Endodermal cell (in vitro differentiated cells): ENCODE results near the gene CDC42BPG. TPM values are rescaled to one million over a fixed set of nuclear protein-coding genes. Genes with fewer than 3 reads are reported as not detected.
A peak's percentile ranks its signal among the peaks of the same experiment; 100 is the strongest.

Source experiments
- DNase-seq: peaks from one replicate; pipeline ENCODE4 v3.0.0-alpha.2; 2017
- H3K27ac ChIP-seq: 2 replicates; pipeline ENCODE4 v1.5.1; 2013; ENCODE audit warnings: mild to moderate bottlenecking, low read depth, low read length, moderate library complexity
- H3K27me3 ChIP-seq: 2 replicates; pipeline ENCODE4 v1.6.1; 2013; ENCODE audit warnings: mild to moderate bottlenecking, low read length, moderate library complexity; ENCODE audit not compliant: insufficient read depth, control insufficient read depth, poor library complexity, severe bottlenecking
- H3K36me3 ChIP-seq: 2 replicates; pipeline ENCODE4 v1.7.0; 2013; ENCODE audit warnings: mild to moderate bottlenecking, low read length, moderate library complexity; ENCODE audit not compliant: control insufficient read depth, insufficient read depth
- H3K4me1 ChIP-seq: one replicate; pipeline ENCODE4 v1.7.0; 2013; ENCODE audit warnings: low read length; ENCODE audit not compliant: control insufficient read depth, insufficient read depth
- H3K4me3 ChIP-seq: 2 replicates; pipeline ENCODE4 v1.5.1; 2013; ENCODE audit warnings: mild to moderate bottlenecking, low read length, moderate library complexity
- H3K9ac ChIP-seq: 2 replicates; pipeline ENCODE4 v1.6.1; 2013; ENCODE audit warnings: mild to moderate bottlenecking, low read length, moderate library complexity; ENCODE audit not compliant: poor library complexity, severe bottlenecking; ENCODE audit errors: extremely low read depth
- H3K9me3 ChIP-seq: 2 replicates; pipeline ENCODE4 v1.6.1; 2013; ENCODE audit warnings: mild to moderate bottlenecking, low read length, moderate library complexity; ENCODE audit not compliant: control insufficient read depth
- H3K27ac Mint-ChIP-seq: 2 replicates; pipeline ENCODE4 v1.8.0; 2020; ENCODE audit warnings: mixed read lengths
- H3K27me3 Mint-ChIP-seq: 2 replicates; pipeline ENCODE4 v1.8.0; 2021; ENCODE audit warnings: mild to moderate bottlenecking, mixed read lengths; ENCODE audit not compliant: insufficient read depth
- H3K36me3 Mint-ChIP-seq: 2 replicates; pipeline ENCODE4 v1.8.0; 2020; ENCODE audit warnings: low read depth, mixed read lengths
- H3K4me1 Mint-ChIP-seq: 2 replicates; pipeline ENCODE4 v1.8.0; 2020; ENCODE audit warnings: mixed read lengths
- H3K4me3 Mint-ChIP-seq: 2 replicates; pipeline ENCODE4 v1.8.0; 2020; ENCODE audit warnings: mild to moderate bottlenecking, moderate library complexity, mixed read lengths
- H3K9me3 Mint-ChIP-seq: 2 replicates; pipeline ENCODE4 v1.8.0; 2020; ENCODE audit warnings: mild to moderate bottlenecking, mixed read lengths
- CTCF ChIP-seq: fragments of 200-600 bp; sonication (generic); conservative IDR thresholded peaks from 2 replicates; pipeline ENCODE4 v1.5.0; 2021; ENCODE audit warnings: antibody characterized with exemption, mild to moderate bottlenecking
- WGBS, 2 experiments: methylation state at CpG; one replicate each; pipeline versions ENCODE4 v1.1.5 to v1.1.7; 2013; ENCODE audit warnings: missing lambda C conversion rate in 2 of 2, mixed read lengths in 1 of 2; ENCODE audit not compliant: insufficient coverage in 1 of 2, insufficient read length in 1 of 2; 5-methylcytosine and 5-hydroxymethylcytosine counted together
- total RNA-seq, 2 donors: library from RNA; stranded (reverse); fragmentation: NEBNext Ultra II Directional in 1 of 2; extraction: Animal tissue kit (Norgen Biotek cat#: 25700) in 1 of 2; gene quantifications; 2 replicates in 1 of 2; 3 replicates in 1 of 2; pipeline ENCODE4 v1.2.1, GENCODE V29; 2021

CDC42BPG gene
- total RNA-seq, 2 donors from 2014 or later, result 11.1 to 12.6 TPM

GRCh38 chr11:64876835-64877341, 32.4 kb upstream of the CDC42BPG start:
- no peak for DNase-seq
- Mint-ChIP-seq H3K36me3 (peaks cover 14% of the 10 kb centered on the region), H3K4me3 (peak overlapping the region; percentile 88), H3K27ac (no peak overlapping the region), H3K4me1 (peaks cover 28% of the 10 kb centered on the region), H3K9me3 (no peaks in the 10 kb centered on the region), H3K27me3 (peaks cover 3% of the 10 kb centered on the region)
- Histone ChIP-seq H3K4me1 (no peaks in the 10 kb centered on the region), H3K9ac (no peak overlapping the region), H3K27ac (no peak overlapping the region), H3K36me3 (peaks cover 12% of the 10 kb centered on the region), H3K9me3 (no peaks in the 10 kb centered on the region), H3K27me3 (no peaks in the 10 kb centered on the region), H3K4me3 (peak overlapping the region; percentile 96)
- no peak for TF ChIP-seq CTCF
- WGBS, 2 experiments, result 64 to 69% methylated on average over 13 to 14 of the region's 14 CpGs

GRCh38 chr11:64876229-64876750, 31.8 kb upstream of the CDC42BPG start:
- no peaks in the 10 kb centered on the region for H3K9me3 ChIP-seq
- Mint-ChIP-seq H3K27me3 (peaks cover 3% of the 10 kb centered on the region), H3K27ac (no peak overlapping the region), H3K9me3 (no peaks in the 10 kb centered on the region), H3K36me3 (peaks cover 14% of the 10 kb centered on the region), H3K4me1 (peaks cover 32% of the 10 kb centered on the region), H3K4me3 (peak overlapping the region; percentile 88)
- no peaks in the 10 kb centered on the region for H3K27me3 ChIP-seq
- no peak for DNase-seq
- peaks cover 12% of the 10 kb centered on the region for H3K36me3 ChIP-seq
- H3K27ac ChIP-seq, result no peak overlapping the region
- peaks cover 3% of the 10 kb centered on the region for H3K4me1 ChIP-seq
- peak overlapping the region; percentile 96 for H3K4me3 ChIP-seq
- no peak overlapping the region for H3K9ac ChIP-seq
- 92 to 94% methylated on average over 8 to 11 of the region's 11 CpGs for WGBS, 2 experiments
- no peak for TF ChIP-seq CTCF

DNA sequence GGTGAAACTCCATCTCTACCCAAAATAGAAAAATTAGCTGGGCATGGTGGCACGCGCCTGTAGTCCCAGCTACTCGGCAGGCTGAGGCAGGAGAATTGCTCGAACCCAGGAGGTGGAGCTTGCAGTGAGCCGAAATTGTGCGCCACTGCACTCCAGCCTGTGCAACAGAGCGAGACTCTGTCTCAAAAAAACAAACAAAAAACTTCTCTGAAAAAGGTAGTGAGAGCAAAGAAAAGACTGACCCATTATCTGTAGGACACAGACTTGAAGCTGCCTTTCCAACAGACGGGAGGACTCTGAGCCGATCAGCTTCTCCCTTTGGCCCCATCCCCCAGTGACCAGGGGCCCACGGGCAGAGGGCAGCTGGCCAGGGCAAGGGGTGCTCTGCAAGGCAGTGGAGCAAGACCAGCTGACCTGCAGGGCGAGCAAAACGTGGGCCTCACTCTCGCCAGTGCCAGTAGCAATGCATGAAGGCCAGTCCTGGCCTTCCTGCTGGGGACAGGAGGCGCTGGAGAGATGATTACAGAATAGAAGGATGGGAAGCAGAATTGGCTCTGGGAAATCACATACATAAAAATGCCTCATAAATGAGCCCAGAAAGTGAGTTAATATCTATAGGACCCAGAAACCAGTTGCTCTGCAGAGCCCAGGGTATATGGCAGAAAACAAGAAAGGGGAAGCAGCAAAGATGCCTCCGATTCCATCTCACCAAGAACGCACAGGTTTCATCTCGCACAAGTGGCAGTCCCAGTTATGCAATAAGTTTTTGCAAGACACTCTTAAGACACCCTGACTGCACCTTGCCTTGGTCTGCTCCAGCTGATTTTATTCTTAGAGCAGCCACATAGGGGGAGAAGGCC, 31.1 kb upstream of the CDC42BPG start:
- Histone ChIP-seq H3K4me1 (peaks cover 9% of the 10 kb centered on the region), H3K9me3 (no peaks in the 10 kb centered on the region), H3K9ac (no peak overlapping the region), H3K36me3 (peaks cover 12% of the 10 kb centered on the region), H3K27me3 (no peaks in the 10 kb centered on the region), H3K27ac (no peak overlapping the region), H3K4me3 (no peak overlapping the region)
- Mint-ChIP-seq H3K4me3 (peak overlapping the region; percentile 20), H3K27ac (no peak overlapping the region), H3K4me1 (peaks cover 38% of the 10 kb centered on the region), H3K9me3 (no peaks in the 10 kb centered on the region), H3K36me3 (peaks cover 14% of the 10 kb centered on the region), H3K27me3 (peaks cover 3% of the 10 kb centered on the region)
- WGBS, 2 experiments, result 94% methylated on average over 16 to 17 of the region's 17 CpGs
- no peak for DNase-seq
- TF ChIP-seq CTCF, result no peak
